ENCODE results near the gene SHANK3.
"Not testable (repeated sequence)": the region's sequence is repeated elsewhere in the genome, so short reads cannot be mapped to it uniquely, and the experiment has no call there.

SHANK3 gene

DNA sequence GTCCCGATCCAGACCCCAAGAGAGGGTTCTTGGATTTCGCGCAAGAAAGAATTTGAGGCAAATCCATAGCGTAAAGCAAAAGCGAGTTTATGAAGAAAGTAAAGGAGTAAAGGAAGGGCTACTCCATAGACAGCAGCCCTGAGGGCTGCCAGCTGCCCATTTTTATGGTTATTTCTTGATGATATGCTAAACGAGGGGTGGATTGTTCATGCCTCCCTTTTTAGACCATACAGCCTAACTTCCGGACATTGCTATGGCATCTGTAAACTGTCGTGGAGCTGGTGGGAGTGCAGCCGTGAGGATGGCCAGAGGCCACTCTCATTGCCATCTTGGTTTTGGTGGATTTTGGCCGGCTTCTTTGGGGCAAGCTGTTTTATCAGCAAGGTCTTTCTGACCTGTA is 19.4 kb upstream of the SHANK3 start:
- no peak for DNase-seq (ENCODE audit: low read depth in 2 of 3, low spot score in 1 of 3)

DNA sequence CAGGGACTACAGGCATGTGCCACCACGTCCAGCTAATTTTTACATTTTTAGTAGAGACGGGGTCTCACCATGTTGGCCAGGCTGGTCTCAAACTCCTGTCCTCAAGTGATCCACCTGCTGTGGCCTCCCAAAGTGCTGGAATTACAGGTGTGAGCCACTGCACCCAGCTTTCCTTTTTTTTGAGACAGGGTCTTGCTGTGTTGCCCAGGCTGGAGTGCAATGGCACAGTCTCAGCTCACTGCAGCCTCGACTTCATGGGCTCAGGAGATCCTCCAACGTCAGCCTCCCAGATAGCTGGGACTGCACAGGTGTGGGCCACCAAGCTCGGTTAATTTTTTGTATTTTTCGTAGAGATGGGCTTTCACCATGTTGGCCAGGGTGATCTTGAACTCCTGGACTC is 18.0 kb upstream of the SHANK3 start:
- not testable (repeated sequence) for DNase-seq (ENCODE audit: low read depth in 2 of 3, low spot score in 1 of 3)

DNA sequence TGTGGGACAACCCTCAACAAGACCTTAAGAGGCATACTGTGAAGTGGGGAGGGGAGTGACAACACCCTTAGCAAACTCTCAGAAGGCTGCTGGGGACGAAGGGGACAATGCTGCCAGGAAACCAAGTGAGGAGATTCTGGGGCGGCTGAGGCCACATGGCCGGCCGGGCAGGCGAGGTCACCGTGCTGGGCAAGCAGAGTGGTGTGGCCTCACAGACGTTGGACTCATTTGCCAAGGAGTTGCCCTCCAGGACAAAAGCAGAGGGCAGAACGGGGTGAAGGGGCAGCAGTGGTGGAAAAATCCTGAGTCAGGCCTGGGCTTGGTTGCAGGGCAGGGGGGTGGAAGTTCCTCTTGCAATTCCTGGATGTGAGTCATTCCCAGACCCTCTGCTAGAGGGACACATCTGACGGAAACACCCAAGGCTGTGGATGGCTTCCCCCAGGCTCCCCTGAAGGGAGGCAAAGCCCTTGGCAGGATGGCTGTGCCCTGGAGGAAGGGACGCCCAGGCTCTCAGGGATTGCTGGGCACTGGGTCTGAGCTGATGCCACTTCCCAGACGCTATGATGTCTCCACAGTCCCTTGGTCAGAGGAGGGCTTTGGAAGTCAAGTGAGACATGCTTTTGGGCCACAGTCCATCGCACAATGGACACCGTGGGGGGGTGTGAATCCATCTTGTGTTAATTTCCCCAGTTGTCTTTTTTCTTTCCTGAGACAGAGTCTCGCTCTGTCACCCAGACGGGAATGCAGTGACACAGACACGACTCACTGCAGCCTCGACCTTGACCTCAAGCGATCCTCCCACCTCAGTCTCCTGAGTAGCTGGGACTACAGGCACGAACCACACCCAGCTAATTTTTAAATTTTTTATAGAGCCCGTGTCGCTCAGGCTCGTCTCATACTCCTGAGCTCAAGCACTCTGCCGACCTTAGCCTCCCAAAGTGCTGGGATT is 16.2 kb upstream of the SHANK3 start:
- DNase-seq (ENCODE audit: low read depth in 2 of 3, low spot score in 1 of 3), result no peak

- no peak for DNase-seq (ENCODE audit: low read depth in 2 of 3, low spot score in 1 of 3)
Observed at GRCh38 chr22:50657925-50658324, 14.7 kb upstream of the SHANK3 start.

DNA sequence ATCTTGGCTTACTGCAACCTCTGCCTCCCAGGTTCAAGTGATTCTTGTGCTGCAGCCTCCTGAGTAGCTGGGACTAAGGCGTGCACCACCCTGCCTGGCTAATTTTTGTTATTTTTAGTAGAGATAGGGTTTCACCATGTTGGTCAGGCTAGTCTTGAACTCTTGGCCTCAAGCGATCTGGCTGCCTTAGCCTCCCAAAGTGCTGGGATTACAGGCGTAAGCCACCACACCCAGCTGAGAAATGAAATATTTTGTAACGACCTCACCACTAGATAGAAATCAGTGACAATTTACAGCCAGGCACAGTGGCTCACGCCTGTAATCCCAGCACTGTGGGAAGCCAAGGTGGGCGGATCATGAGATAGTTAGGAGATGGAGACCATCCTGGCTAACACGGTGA is 12.9 kb upstream of the SHANK3 start:
- DNase-seq (ENCODE audit: low read depth in 2 of 3, low spot score in 1 of 3), result not testable (repeated sequence)

GRCh38 chr22:50660306-50660705 is 12.3 kb upstream of the SHANK3 start:
- DNase-seq (ENCODE audit: low read depth in 2 of 3, low spot score in 1 of 3), result no peak

DNA sequence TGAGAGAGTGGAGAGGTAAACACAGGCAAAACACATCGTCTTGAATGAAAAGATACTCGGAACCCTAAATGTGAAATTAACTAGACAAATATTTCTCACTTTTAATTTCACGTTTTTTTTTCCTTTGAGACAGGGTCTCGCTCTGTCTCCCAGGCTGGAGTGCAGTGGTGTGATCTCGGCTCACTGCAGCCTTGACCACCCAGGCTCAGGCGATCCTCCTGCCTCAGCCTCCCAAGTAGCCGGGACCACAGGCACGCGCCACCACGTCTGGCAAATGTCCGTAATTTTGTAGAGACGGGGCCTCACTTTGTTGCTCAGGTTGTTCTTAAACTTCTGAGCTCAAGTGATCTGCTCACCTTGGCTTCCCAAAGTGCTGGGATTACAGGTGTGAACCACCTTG is 7.4 kb upstream of the SHANK3 start:
- no peak for DNase-seq (ENCODE audit: low read depth in 2 of 3, low spot score in 1 of 3)

DNA sequence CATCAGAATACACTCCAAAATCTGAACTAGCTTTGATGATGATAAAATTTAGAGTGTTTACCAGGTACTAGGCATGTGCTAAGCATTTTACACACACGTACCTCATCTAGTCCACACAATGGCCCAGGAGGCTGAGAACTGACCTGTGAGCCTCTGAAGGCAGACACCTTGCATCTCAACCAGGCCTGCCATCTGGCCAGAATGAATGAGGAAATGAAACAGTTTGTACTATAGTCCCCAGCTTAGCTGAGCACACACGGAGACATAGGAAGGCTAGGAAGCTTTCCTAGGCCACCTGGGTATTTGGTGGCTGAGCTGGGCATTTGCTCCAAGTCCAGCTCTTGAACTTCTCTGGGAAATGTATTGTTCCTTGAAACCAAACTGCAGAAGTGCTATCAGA is 6.9 kb upstream of the SHANK3 start:
- DNase-seq (ENCODE audit: low read depth in 2 of 3, low spot score in 1 of 3), result no peak

GRCh38 chr22:50670513-50670912 is 2.1 kb upstream of the SHANK3 start:
- no peak for DNase-seq (ENCODE audit: low read depth in 2 of 3, low spot score in 1 of 3)

- no peak for DNase-seq (ENCODE audit: low read depth in 2 of 3, low spot score in 1 of 3)
Observed at GRCh38 chr22:50670914-50671538, 1.6 kb upstream of the SHANK3 start.

GRCh38 chr22:50671641-50672040 is 982 bp upstream of the SHANK3 start:
- no peak for DNase-seq (ENCODE audit: low read depth in 2 of 3, low spot score in 1 of 3)

DNA sequence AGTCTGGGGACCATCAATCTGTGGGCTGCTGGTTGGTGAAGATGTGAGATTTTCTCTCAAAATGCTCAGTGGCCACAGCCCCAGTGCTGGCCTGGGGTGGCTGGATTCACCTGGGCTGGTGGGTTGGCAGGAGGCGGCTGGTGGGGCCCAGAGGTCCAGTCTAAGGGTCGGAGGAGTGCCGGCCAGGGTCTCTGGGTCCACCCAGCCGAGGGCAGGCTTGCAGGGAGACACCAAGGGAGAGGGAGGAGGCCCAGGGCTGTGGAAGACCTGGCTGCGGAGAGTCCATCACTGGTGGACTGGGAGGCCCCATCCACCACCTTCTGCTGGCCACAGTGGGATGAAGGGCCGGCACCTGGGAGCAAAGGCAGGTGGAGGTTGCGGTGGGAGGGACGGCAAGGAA is 582 bp upstream of the SHANK3 start:
- DNase-seq (ENCODE audit: low read depth in 2 of 3, low spot score in 1 of 3), result no peak

GRCh38 chr22:50673231-50674129 is 857 bp downstream of the SHANK3 start:
- DNase-seq (ENCODE audit: low read depth in 2 of 3, low spot score in 1 of 3), result no peak

DNA sequence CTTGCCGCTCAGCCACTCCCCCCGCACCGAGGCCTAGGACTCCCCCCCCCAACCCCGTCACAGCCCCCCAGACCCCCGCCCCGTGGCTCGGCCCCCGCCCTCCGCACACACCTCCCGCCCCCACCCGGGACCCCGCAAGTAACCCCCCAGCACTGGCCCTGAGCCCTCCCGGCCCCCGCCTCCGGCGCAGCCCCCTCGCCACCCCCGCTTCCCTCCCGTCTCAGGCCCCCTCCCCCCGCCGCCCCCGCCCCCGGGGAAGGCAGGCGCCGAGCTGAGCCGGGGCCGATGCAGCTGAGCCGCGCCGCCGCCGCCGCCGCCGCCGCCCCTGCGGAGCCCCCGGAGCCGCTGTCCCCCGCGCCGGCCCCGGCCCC is 1.5 kb downstream of the SHANK3 start:
- DNase-seq (ENCODE audit: low read depth in 2 of 3, low spot score in 1 of 3), result no peak

DNA sequence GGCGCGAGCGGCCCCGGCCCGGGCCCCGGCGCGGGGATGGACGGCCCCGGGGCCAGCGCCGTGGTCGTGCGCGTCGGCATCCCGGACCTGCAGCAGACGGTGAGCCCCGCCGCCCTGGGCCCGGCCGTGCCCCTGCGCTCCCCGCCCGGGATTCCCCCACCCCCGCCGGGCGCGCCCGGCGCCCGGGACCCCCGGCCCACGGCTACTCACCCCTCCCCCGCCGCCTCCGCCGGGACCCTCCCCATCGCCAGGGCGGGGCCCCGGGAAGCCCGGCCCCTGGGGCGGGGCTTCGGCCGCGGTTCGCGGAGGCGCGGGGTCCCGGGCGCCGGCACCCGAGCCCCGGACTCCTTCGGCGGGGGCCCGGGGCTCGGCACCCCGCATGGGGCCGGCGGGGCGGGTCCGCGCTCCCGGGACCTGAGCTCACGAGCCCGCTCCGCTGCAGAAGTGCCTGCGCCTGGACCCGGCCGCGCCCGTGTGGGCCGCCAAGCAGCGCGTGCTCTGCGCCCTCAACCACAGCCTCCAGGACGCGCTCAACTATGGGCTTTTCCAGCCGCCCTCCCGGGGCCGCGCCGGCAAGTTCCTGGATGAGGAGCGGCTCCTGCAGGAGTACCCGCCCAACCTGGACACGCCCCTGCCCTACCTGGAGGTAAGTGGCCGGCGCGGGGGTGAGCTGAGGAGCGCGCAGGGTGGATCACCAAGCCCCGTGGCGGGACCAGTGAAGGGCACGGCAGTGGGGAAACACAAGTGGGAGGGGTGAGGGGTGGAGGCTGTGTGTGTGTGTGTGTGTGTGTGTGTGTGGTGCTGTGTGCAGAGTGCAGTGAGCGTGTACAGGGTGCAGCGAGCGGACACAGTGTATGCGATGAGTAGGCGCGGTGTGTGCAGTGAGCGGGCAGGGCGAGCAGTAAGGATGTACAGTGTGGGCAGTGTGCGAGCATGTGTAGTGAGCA is 2.3 kb downstream of the SHANK3 start:
- DNase-seq (ENCODE audit: low read depth in 2 of 3, low spot score in 1 of 3), result no peak

GRCh38 chr22:50675553-50676179 is 3.0 kb downstream of the SHANK3 start:
- no peak for DNase-seq (ENCODE audit: low read depth in 2 of 3, low spot score in 1 of 3)

- no peak for DNase-seq (ENCODE audit: low read depth in 2 of 3, low spot score in 1 of 3)
Observed at GRCh38 chr22:50676180-50676636, 3.6 kb downstream of the SHANK3 start.

DNA sequence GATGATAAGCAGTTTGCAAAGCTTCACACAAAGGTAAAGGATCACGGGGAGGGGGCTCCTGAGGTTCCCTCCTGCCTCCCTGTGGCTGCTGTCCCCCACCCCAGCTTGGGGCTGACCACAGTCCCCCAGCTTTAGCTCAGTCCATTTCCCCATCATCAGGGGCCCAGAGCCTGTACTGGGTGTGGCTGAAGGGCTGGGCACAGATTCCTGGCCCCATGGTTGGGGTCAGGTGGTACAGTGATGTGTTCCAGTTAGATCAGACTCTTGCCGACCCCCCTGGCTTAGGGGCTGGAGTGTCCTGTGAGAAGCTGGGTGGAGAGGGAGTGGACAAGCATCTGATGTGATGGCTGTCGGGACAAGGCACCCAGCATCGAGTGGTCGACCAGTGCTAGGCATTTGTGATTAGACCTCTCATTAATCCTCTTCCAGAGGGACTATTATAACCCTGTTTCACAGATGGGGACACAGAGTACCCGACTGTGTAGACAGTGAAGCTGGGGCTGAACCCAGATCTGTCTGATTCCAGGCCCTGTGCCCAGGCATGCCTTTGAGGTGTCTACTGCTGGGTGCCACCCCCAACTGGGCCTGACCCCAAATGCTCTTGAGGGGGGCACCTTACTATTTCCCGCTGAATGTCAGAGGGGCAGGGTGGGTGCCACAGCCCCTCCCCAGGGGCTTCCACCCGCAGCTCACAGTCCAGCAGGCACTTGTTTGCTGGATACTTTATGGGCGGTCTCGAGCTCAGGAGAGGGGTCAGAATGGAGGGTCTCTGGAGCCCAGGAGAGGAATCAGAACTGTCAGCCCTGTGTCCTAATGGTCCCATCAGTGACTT is 4.3 kb downstream of the SHANK3 start:
- no peak for DNase-seq (ENCODE audit: low read depth in 2 of 3, low spot score in 1 of 3)

Measured in stimulated activated CD4-positive, alpha-beta T cell treated with anti-CD3 and anti-CD28 coated beads, Interleukin-12 subunit alpha, Interleukin-12 subunit beta, amount 100 ng/mL, for 48 hours (primary cell).